Measurements from ENCODE around the gene CAPN14.

The CAPN14 gene

GRCh38 chr2:31247711-31248110 lies 30.4 kb upstream of the CAPN14 start:
- no peak for DNase-seq (ENCODE audit: low read depth, low spot score)
- no peak for TF ChIP-seq FOXP2 (optimal IDR thresholded peaks at IDR 0.05; ENCODE audit: control extremely low read depth, extremely low read length, insufficient read depth)
- no peak for TF ChIP-seq POLR2AphosphoS5 (IDR thresholded peaks at IDR 0.05; ENCODE audit: borderline replicate concordance, low read depth, low read length)
- TF ChIP-seq EZH2 (IDR thresholded peaks at IDR 0.05): no peak
- no peak overlapping the region for H3K4me3 ChIP-seq
- no peak overlapping the region for H3K27ac ChIP-seq
- no peak overlapping the region for H3K9ac ChIP-seq (ENCODE audit: insufficient read length)
- H3K9me3 ChIP-seq (ENCODE audit: low read depth, low read length): no peaks in the 10 kb centered on the region
- no peaks in the 10 kb centered on the region for H3K36me3 ChIP-seq (ENCODE audit: insufficient read depth, low read length)

GRCh38 chr2:31246184-31246852 lies 29.0 kb upstream of the CAPN14 start:
- no peak overlapping the region for H3K4me3 ChIP-seq
- TF ChIP-seq POLR2AphosphoS5 (IDR thresholded peaks at IDR 0.05; ENCODE audit: borderline replicate concordance, low read depth, low read length) (no peak), FOXP2 (optimal IDR thresholded peaks at IDR 0.05; ENCODE audit: control extremely low read depth, extremely low read length, insufficient read depth) (no peak), EZH2 (IDR thresholded peaks at IDR 0.05) (no peak)

DNA sequence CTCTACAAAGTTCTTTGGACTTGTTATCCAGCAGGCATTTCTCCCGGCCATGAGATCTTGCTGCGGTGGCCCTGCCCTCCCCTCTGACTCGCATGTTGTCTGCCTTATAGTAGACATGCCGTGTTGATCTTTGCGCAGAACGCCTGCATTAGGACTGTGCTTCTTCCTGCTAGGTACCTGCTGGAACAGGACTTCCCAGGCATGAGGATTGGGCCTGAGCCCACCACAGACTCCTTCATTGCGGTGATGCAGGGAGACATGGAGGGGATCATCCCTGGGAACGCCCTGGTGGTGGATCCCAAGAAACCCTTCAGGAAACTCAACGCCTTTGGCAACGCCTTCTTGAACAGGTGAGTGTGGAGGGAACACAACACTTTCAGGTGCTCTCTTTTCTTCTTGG lies 26.8 kb upstream of the CAPN14 start:
- no peak overlapping the region for H3K9ac ChIP-seq (ENCODE audit: insufficient read length)
- DNase-seq (ENCODE audit: low read depth, low spot score): no peak
- H3K9me3 ChIP-seq (ENCODE audit: low read depth, low read length): no peaks in the 10 kb centered on the region
- TF ChIP-seq EZH2 (IDR thresholded peaks at IDR 0.05) (no peak), FOXP2 (optimal IDR thresholded peaks at IDR 0.05; ENCODE audit: control extremely low read depth, extremely low read length, insufficient read depth) (no peak), POLR2AphosphoS5 (IDR thresholded peaks at IDR 0.05; ENCODE audit: borderline replicate concordance, low read depth, low read length) (no peak)
- H3K27ac ChIP-seq: no peak overlapping the region
- H3K36me3 ChIP-seq (ENCODE audit: insufficient read depth, low read length): no peaks in the 10 kb centered on the region
- H3K4me3 ChIP-seq: no peak overlapping the region

More at GRCh38 chr2:31246184-31246852, 29.0 kb upstream of the CAPN14 start:
- Histone ChIP-seq H3K9me3 (ENCODE audit: low read depth, low read length) (no peaks in the 10 kb centered on the region), H3K27ac (no peak overlapping the region), H3K9ac (ENCODE audit: insufficient read length) (no peak overlapping the region), H3K36me3 (ENCODE audit: insufficient read depth, low read length) (no peaks in the 10 kb centered on the region)
- no peak for DNase-seq (ENCODE audit: low read depth, low spot score)

DNA sequence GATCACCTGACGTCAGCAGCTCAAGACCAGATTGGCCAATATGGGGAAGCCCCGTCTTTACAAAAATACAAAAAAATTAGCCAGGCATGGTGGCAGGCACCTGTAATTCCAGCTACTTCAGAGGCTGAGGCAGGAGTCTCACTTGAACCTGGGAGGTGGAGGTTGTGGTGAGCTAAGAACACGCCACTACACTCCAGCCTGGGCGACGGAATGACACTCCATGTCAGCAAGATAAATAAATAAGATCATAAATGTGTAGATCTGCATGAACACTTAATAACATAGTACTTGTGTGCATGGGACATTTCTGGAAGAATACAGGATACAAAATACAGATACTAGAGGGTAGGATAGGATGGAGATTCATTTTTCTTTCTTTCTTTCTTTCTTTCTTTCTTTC lies 25.7 kb upstream of the CAPN14 start:
- Histone ChIP-seq H3K4me3 (no peak overlapping the region), H3K9me3 (ENCODE audit: low read depth, low read length) (no peaks in the 10 kb centered on the region), H3K36me3 (ENCODE audit: insufficient read depth, low read length) (no peaks in the 10 kb centered on the region), H3K9ac (ENCODE audit: insufficient read length) (no peak overlapping the region), H3K27ac (no peak overlapping the region)
- no peak for TF ChIP-seq FOXP2 (optimal IDR thresholded peaks at IDR 0.05; ENCODE audit: control extremely low read depth, extremely low read length, insufficient read depth)
- TF ChIP-seq POLR2AphosphoS5 (IDR thresholded peaks at IDR 0.05; ENCODE audit: borderline replicate concordance, low read depth, low read length): no peak
- TF ChIP-seq EZH2 (IDR thresholded peaks at IDR 0.05): no peak
- DNase-seq (ENCODE audit: low read depth, low spot score): no peak

- Histone ChIP-seq H3K4me3 (no peak overlapping the region), H3K9me3 (ENCODE audit: low read depth, low read length) (no peaks in the 10 kb centered on the region), H3K36me3 (ENCODE audit: insufficient read depth, low read length) (no peaks in the 10 kb centered on the region), H3K9ac (ENCODE audit: insufficient read length) (no peak overlapping the region), H3K27ac (no peak overlapping the region)
- TF ChIP-seq EZH2 (IDR thresholded peaks at IDR 0.05): no peak
- TF ChIP-seq POLR2AphosphoS5 (IDR thresholded peaks at IDR 0.05; ENCODE audit: borderline replicate concordance, low read depth, low read length): no peak
- TF ChIP-seq FOXP2 (optimal IDR thresholded peaks at IDR 0.05; ENCODE audit: control extremely low read depth, extremely low read length, insufficient read depth): no peak
- no peak for DNase-seq (ENCODE audit: low read depth, low spot score)
Measured at GRCh38 chr2:31241625-31242270, 24.4 kb upstream of the CAPN14 start.

- no peak for TF ChIP-seq EZH2 (IDR thresholded peaks at IDR 0.05)
- Histone ChIP-seq H3K27ac (no peak overlapping the region), H3K9ac (ENCODE audit: insufficient read length) (no peak overlapping the region), H3K36me3 (ENCODE audit: insufficient read depth, low read length) (no peaks in the 10 kb centered on the region), H3K4me3 (no peak overlapping the region), H3K9me3 (ENCODE audit: low read depth, low read length) (no peaks in the 10 kb centered on the region)
- no peak for DNase-seq (ENCODE audit: low read depth, low spot score)
Measured at GRCh38 chr2:31240381-31241365, 23.4 kb upstream of the CAPN14 start.

- H3K9me3 ChIP-seq (ENCODE audit: low read depth, low read length): no peaks in the 10 kb centered on the region
- DNase-seq (ENCODE audit: low read depth, low spot score): no peak
- no peak overlapping the region for H3K9ac ChIP-seq (ENCODE audit: insufficient read length)
- TF ChIP-seq POLR2AphosphoS5 (IDR thresholded peaks at IDR 0.05; ENCODE audit: borderline replicate concordance, low read depth, low read length): no peak
- no peak for TF ChIP-seq FOXP2 (optimal IDR thresholded peaks at IDR 0.05; ENCODE audit: control extremely low read depth, extremely low read length, insufficient read depth)
- TF ChIP-seq EZH2 (IDR thresholded peaks at IDR 0.05): no peak
- H3K27ac ChIP-seq: no peak overlapping the region
- no peak overlapping the region for H3K4me3 ChIP-seq
- H3K36me3 ChIP-seq (ENCODE audit: insufficient read depth, low read length): no peaks in the 10 kb centered on the region
Measured at GRCh38 chr2:31239593-31240177, 22.4 kb upstream of the CAPN14 start.

Measured in SK-N-MC (cell line).